ENCODE results near the gene PTPRD. TPM values are rescaled to one million over a fixed set of nuclear protein-coding genes. Genes with fewer than 3 reads are reported as not detected.

Gene PTPRD
- total and polyA plus RNA-seq, 2 donors (not counting 1 experiment from before 2014, with no cell fraction given): not detected

DNA sequence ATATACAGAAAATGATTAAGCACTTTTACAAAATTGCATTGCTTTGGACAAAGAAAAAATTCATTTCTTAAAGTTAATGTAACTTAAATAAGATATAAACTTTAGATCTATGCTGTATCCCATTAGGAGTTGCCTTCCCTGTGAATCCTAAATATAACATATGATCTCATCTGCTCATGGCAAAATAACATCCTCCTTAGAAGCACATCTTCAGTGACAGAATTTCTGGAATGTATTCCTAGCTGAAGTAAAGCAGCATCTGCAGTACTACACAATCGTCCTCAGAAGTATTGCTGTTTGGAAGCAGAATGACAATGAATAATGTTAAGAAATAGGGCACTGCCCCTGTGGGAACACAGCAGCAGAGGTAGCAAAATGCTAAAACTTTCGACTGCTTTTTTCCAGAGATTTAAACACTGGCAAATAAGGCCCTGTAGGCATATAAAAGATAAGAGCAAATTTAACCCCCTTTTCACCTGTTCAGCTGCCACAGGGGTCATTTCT, 571.0 kb downstream of the PTPRD start:
- no peaks in the 10 kb centered on the region for H3K27me3 Mint-ChIP-seq
- ChIA-PET POLR2A (no interaction called here), CTCF (no interaction called here)
- H3K36me3 ChIP-seq (replicated peaks in 1 of 2; ENCODE audit: control extremely low read depth in 1 of 2, control insufficient read depth in 1 of 2, extremely low read depth in 1 of 2, insufficient read depth in 2 of 2, low read length in 1 of 2): no peaks in the 10 kb centered on the region
- H3K4me3 Mint-ChIP-seq: no peak overlapping the region
- no peak for ATAC-seq (ENCODE audit: low read depth)
- no peak overlapping the region for H3K9ac ChIP-seq (ENCODE audit: low read length)
- intact Hi-C loops (cut with micrococcal nuclease): no loop called here
- H3K9me3 ChIP-seq (ENCODE audit: control extremely low read depth in 1 of 3, control insufficient read depth in 2 of 3, insufficient read depth in 1 of 3, low read length in 2 of 3): no peaks in the 10 kb centered on the region
- no peaks in the 10 kb centered on the region for H3K27me3 ChIP-seq (replicated peaks in 1 of 4; ENCODE audit: control extremely low read depth in 1 of 4, control insufficient read depth in 3 of 4, insufficient read depth in 4 of 4, low read length in 3 of 4)
- H4K20me1 ChIP-seq (ENCODE audit: control insufficient read depth, insufficient read depth, low read length, poor library complexity, severe bottlenecking): no peaks in the 10 kb centered on the region
- no peaks in the 10 kb centered on the region for H3K4me1 Mint-ChIP-seq
- no peaks in the 10 kb centered on the region for H3K79me2 ChIP-seq (ENCODE audit: control insufficient read depth, insufficient read depth, low read length)
- WGBS (ENCODE audit: insufficient coverage): 67% methylated on average over 1 of the region's 2 CpGs
- H3K4me2 ChIP-seq (replicated peaks; ENCODE audit: low read depth, low read length, poor library complexity, severe bottlenecking): no peak overlapping the region
- TF ChIP-seq, protein P1, sequence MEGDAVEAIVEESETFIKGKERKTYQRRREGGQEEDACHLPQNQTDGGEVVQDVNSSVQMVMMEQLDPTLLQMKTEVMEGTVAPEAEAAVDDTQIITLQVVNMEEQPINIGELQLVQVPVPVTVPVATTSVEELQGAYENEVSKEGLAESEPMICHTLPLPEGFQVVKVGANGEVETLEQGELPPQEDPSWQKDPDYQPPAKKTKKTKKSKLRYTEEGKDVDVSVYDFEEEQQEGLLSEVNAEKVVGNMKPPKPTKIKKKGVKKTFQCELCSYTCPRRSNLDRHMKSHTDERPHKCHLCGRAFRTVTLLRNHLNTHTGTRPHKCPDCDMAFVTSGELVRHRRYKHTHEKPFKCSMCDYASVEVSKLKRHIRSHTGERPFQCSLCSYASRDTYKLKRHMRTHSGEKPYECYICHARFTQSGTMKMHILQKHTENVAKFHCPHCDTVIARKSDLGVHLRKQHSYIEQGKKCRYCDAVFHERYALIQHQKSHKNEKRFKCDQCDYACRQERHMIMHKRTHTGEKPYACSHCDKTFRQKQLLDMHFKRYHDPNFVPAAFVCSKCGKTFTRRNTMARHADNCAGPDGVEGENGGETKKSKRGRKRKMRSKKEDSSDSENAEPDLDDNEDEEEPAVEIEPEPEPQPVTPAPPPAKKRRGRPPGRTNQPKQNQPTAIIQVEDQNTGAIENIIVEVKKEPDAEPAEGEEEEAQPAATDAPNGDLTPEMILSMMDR (IDR thresholded peaks at IDR 0.05): no peak
- no peak for TF ChIP-seq EZH2 (IDR thresholded peaks at IDR 0.05; ENCODE audit: borderline replicate concordance, insufficient read depth, low read depth, low read length, poor library complexity, severe bottlenecking)
- H3K27ac ChIP-seq (ENCODE audit: low read length in 2 of 2): no peak overlapping the region
- H2AFZ ChIP-seq (ENCODE audit: insufficient read depth, low read depth, low read length, poor library complexity, severe bottlenecking): no peak overlapping the region
- DNase-seq: no peak
- no peak overlapping the region for H3K27ac Mint-ChIP-seq
- no peaks in the 10 kb centered on the region for H3K4me1 ChIP-seq (ENCODE audit: control insufficient read depth in 2 of 2, insufficient read depth in 2 of 2, low read length in 2 of 2)
- H3K4me3 ChIP-seq (ENCODE audit: control extremely low read depth in 1 of 5, extremely low read depth in 1 of 5, insufficient read depth in 1 of 5, low read depth in 2 of 5, low read length in 4 of 5): no peak overlapping the region
- no peaks in the 10 kb centered on the region for H3K9me3 Mint-ChIP-seq (ENCODE audit: insufficient read depth)

DNA sequence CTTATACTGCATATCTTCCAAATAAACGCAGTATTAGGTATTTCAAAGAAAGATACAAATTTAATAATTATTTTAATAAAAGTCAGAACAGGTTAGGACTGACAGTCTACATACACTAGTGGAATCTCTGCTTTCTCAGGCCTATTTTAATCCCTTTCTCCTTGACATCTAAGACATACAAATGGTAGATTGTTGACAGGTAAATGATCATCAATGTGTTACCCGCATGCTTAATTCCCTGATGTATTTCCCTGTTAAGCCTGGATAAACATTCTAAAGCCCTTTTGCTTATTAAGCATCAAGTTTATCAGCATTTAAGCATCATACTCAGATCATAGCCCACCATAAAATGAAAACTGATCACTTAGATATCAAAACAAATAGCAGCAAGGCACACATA, 576.7 kb downstream of the PTPRD start:
- ChIA-PET POLR2A (no interaction called here), CTCF (no interaction called here)
- no peaks in the 10 kb centered on the region for H4K20me1 ChIP-seq (ENCODE audit: control insufficient read depth, insufficient read depth, low read length, poor library complexity, severe bottlenecking)
- no peaks in the 10 kb centered on the region for H3K9me3 ChIP-seq (ENCODE audit: control extremely low read depth in 1 of 3, control insufficient read depth in 2 of 3, insufficient read depth in 1 of 3, low read length in 2 of 3)
- Mint-ChIP-seq H3K27ac (no peak overlapping the region), H3K4me3 (no peak overlapping the region), H3K9me3 (ENCODE audit: insufficient read depth) (no peaks in the 10 kb centered on the region), H3K4me1 (no peaks in the 10 kb centered on the region), H3K27me3 (no peaks in the 10 kb centered on the region)
- H3K4me2 ChIP-seq (replicated peaks; ENCODE audit: low read depth, low read length, poor library complexity, severe bottlenecking): no peak overlapping the region
- H3K9ac ChIP-seq (ENCODE audit: low read length): no peak overlapping the region
- no peak for DNase-seq
- no peak overlapping the region for H2AFZ ChIP-seq (ENCODE audit: insufficient read depth, low read depth, low read length, poor library complexity, severe bottlenecking)
- no peaks in the 10 kb centered on the region for H3K79me2 ChIP-seq (ENCODE audit: control insufficient read depth, insufficient read depth, low read length)
- no peak for TF ChIP-seq EZH2 (IDR thresholded peaks at IDR 0.05; ENCODE audit: borderline replicate concordance, insufficient read depth, low read depth, low read length, poor library complexity, severe bottlenecking)
- TF ChIP-seq, protein P1 (IDR thresholded peaks at IDR 0.05): no peak
- no CpG with 5 or more reads among the region's 2 CpGs for WGBS (ENCODE audit: insufficient coverage)
- ATAC-seq (ENCODE audit: low read depth): no peak
- no peaks in the 10 kb centered on the region for H3K4me1 ChIP-seq (ENCODE audit: control insufficient read depth in 2 of 2, insufficient read depth in 2 of 2, low read length in 2 of 2)
- H3K27me3 ChIP-seq (replicated peaks in 1 of 4; ENCODE audit: control extremely low read depth in 1 of 4, control insufficient read depth in 3 of 4, insufficient read depth in 4 of 4, low read length in 3 of 4): no peaks in the 10 kb centered on the region
- no peaks in the 10 kb centered on the region for H3K36me3 ChIP-seq (replicated peaks in 1 of 2; ENCODE audit: control extremely low read depth in 1 of 2, control insufficient read depth in 1 of 2, extremely low read depth in 1 of 2, insufficient read depth in 2 of 2, low read length in 1 of 2)
- no peak overlapping the region for H3K4me3 ChIP-seq (ENCODE audit: control extremely low read depth in 1 of 5, extremely low read depth in 1 of 5, insufficient read depth in 1 of 5, low read depth in 2 of 5, low read length in 4 of 5)
- no peak overlapping the region for H3K27ac ChIP-seq (ENCODE audit: low read length in 2 of 2)
- intact Hi-C loops (cut with micrococcal nuclease): no loop called here

Measured in B cell (primary cell).